HFF-Myc (cell line): ENCODE data around the gene ZNF532.
"Not testable (repeated sequence)": the region's sequence is repeated elsewhere in the genome, so short reads cannot be mapped to it uniquely, and the experiment has no call there.

Source experiments
- DNase-seq: peaks from one replicate; pipeline ENCODE4 v3.0.0-alpha.2; 2011; ENCODE audit warnings: low read depth; ENCODE audit errors: extremely low read depth
- H3K4me3 ChIP-seq: replicated peaks from 2 replicates; pipeline ENCODE4 v1.5.1; 2011; ENCODE audit warnings: low read depth, mild to moderate bottlenecking, control low read depth, low read length
- TF ChIP-seq, protein P1 (sequence below): IDR thresholded peaks from 2 replicates; pipeline ENCODE4 v1.5.1; 2012; ENCODE audit warnings: mild to moderate bottlenecking, low read depth, low read length, control low read depth; ENCODE audit errors: missing control alignments

The ZNF532 gene

DNA sequence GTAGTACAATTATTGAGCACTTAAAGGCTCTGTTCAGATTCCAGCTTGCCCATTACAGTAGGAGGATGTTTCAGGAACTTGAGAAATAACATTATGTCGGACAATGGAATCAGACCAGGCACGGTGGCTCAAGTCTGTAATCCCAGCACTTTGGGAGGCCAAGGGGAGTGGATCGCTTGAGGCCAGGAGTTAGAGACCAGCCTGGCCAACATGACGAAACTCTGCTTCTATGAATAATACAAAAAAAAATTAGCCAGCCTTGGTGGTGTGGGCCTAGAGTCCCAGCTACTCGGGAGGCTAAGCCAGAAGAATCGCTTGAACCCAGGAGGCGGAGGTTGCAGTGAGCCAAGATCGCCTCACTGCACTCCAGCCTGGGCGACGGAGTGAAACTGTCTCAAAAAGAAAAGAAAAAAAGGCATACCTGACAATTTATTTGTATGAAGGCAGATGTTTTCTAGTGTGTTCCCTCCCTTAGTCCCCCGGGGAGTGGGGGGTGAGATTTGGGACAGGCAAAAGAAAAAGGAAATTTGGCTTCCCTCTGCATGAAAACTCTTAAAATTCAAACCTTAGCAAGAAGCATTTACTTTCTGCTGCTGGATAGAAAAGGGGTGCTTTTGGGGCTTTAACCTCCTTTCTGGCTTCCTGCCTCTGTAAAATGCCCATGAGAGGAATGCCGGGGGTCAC lies 13.7 kb upstream of the ZNF532 start:
- TF ChIP-seq, protein P1, sequence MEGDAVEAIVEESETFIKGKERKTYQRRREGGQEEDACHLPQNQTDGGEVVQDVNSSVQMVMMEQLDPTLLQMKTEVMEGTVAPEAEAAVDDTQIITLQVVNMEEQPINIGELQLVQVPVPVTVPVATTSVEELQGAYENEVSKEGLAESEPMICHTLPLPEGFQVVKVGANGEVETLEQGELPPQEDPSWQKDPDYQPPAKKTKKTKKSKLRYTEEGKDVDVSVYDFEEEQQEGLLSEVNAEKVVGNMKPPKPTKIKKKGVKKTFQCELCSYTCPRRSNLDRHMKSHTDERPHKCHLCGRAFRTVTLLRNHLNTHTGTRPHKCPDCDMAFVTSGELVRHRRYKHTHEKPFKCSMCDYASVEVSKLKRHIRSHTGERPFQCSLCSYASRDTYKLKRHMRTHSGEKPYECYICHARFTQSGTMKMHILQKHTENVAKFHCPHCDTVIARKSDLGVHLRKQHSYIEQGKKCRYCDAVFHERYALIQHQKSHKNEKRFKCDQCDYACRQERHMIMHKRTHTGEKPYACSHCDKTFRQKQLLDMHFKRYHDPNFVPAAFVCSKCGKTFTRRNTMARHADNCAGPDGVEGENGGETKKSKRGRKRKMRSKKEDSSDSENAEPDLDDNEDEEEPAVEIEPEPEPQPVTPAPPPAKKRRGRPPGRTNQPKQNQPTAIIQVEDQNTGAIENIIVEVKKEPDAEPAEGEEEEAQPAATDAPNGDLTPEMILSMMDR = no peak
- no peak overlapping the region for H3K4me3 ChIP-seq
- no peak for DNase-seq

- H3K4me3 ChIP-seq = no peak overlapping the region
- TF ChIP-seq, protein P1 = no peak
- no peak for DNase-seq
Observed at GRCh38 chr18:58851856-58852255, 12.8 kb upstream of the ZNF532 start.

DNA sequence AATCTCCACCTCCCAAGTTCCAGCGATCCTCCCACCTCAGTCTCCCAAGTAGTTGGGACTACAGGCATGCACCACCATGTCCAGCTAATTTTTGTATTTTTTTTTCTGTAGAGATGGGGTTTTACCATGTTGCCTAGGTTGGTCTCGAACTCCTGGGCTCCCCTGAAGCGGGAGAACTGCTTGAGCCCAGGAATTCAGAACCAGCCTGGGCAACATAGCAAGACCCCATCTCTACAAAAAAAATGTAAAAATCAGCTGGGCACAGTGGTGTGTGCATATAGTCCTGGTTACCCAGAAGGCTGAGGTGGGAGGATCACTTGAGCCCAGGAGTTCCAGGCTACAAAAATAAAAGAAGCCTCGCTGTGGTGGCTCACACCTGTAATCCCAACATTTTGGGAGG lies 12.0 kb upstream of the ZNF532 start:
- no peak overlapping the region for H3K4me3 ChIP-seq
- DNase-seq = no peak
- TF ChIP-seq, protein P1 = no peak

GRCh38 chr18:58853561-58853960 lies 11.1 kb upstream of the ZNF532 start:
- no peak overlapping the region for H3K4me3 ChIP-seq
- DNase-seq = no peak
- TF ChIP-seq, protein P1 = no peak

DNA sequence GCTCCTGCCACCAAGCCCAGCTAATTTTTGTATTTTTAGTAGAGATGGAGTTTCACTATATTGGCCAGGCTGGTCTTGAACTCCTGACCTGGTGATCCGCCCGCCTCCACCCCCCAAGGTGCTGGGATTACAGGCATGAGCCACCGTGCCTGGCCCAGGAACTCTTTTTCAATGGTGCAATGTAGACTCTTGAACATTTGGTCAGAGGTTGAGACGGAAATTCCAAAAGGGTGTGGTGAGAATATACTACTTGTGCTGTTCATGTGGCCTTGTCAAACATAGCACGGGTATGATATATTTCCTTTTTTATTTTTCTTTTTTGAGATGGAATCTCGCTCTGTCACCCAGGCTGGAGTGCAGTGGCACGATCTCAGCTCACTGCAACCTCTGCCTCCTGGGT lies 9.2 kb upstream of the ZNF532 start:
- H3K4me3 ChIP-seq, DNase-seq: not testable (repeated sequence)

- H3K4me3 ChIP-seq = no peak overlapping the region
- TF ChIP-seq, protein P1 = no peak
- no peak for DNase-seq
Observed at GRCh38 chr18:58856881-58857280, 7.8 kb upstream of the ZNF532 start.

DNA sequence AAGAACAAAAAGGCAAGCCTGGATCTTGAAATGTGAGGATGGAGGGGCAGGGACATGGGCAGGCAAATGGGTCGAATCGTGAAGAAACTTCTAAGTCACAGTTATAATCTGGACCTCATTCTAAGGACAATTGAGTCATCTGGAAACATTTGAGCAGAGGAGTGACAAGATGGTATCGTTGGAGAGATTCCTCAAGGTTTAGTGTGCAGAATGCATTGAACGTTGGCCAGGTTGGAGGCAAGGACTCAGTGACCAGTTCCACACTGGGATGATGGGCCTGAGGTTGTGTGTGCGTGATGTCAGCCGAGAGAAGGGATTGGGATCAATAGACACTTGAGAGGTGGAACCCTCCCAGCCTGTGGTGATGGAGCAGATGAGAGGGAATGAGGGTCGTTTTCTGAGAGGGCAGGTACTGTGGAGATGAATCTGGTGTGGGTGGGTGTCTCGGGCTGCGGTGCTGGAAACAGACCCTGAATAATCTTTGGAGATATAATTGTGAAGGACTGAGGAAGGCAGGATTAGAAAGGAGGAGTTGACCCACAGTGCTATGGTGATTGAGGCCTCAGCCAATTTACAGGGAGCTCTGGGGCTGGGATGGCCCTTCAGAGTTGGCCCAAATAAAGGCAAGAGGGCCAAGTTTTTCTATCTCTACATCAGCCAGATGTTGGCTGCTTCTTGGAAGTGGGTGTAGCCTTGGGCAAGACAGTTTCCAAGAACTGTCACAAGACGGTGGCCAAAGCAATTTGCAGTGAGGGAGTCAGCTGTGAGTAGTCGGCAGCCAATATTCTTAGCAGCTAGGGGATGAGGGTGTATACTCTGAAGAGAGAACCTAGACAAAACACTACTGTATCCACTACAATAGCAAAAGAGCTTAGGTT lies 5.8 kb upstream of the ZNF532 start:
- TF ChIP-seq, protein P1 = no peak
- DNase-seq = no peak
- no peak overlapping the region for H3K4me3 ChIP-seq
